Measurements from ENCODE around the gene INPP5F.

- no peak for TF ChIP-seq GATA2 (IDR thresholded peaks at IDR 0.05; ENCODE audit: low read depth, low read length)
- no peak for TF ChIP-seq GATA3 (IDR thresholded peaks at IDR 0.05; ENCODE audit: low read depth, low read length)
These were observed 11.3 kb downstream of the INPP5F start for GRCh38 chr10:119737039-119737663.
